B cell (primary cell): ENCODE measurements around the gene MRPS12. TPM values are rescaled to one million over a fixed set of nuclear protein-coding genes. Genes with fewer than 3 reads are reported as not detected.

ENCODE experiments used
- ATAC-seq: fragments of 200-7000 bp; cut with Tn5 transposase; one replicate; pipeline ENCODE4 v1.10.0; 2021; ENCODE audit warnings: low read depth, mild to moderate bottlenecking, moderate number of reproducible peaks, moderate library complexity
- CTCF ChIA-PET: fragments of 350-600 bp; sonication (Branson Sonifier 250); formaldehyde crosslinking; loops from one replicate; lab custom pipeline; 2021; ENCODE audit warnings: antibody characterized with exemption, inconsistent platforms; lab: Charles Lee
- POLR2A ChIA-PET: fragments of 350-600 bp; sonication (Branson Sonifier 250); formaldehyde crosslinking; loops from one replicate; lab custom pipeline; 2021; ENCODE audit warnings: antibody characterized with exemption; lab: Charles Lee
- DNase-seq: peaks from one replicate; pipeline ENCODE4 v3.0.0; 2013
- H2AFZ ChIP-seq: 2 replicates; pipeline ENCODE4 v1.6.1; 2012; ENCODE audit warnings: mild to moderate bottlenecking, low read depth, low read length; ENCODE audit not compliant: insufficient read depth, poor library complexity, severe bottlenecking
- H3K27ac ChIP-seq, 2 donors: 1 replicate in 1 of 2; 2 replicates in 1 of 2; pipeline ENCODE4 v1.5.1; 2012 to 2013; ENCODE audit warnings: low read length in 2 of 2, mild to moderate bottlenecking in 2 of 2, moderate library complexity in 1 of 2
- H3K27me3 ChIP-seq, 4 experiments: fragments of 200-600 bp in 1 of 4; sonication (generic) in 1 of 4; replicated peaks in 1 of 4; 1 replicate in 2 of 4; 2 replicates in 2 of 4; pipeline versions ENCODE4 v1.6.1 to v1.7.0; 2013 to 2016; ENCODE audit warnings: low read length in 3 of 4, mild to moderate bottlenecking in 2 of 4, mixed read lengths in 1 of 4, moderate library complexity in 1 of 4; ENCODE audit not compliant: insufficient read depth in 4 of 4, control insufficient read depth in 3 of 4; ENCODE audit errors: control extremely low read depth in 1 of 4
- H3K36me3 ChIP-seq, 2 experiments: replicated peaks in 1 of 2; 1 replicate in 1 of 2; 2 replicates in 1 of 2; pipeline versions ENCODE4 v1.6.1 to v1.7.1; 2013; ENCODE audit warnings: low read length in 1 of 2; ENCODE audit not compliant: insufficient read depth in 2 of 2, control insufficient read depth in 1 of 2; ENCODE audit errors: control extremely low read depth in 1 of 2, extremely low read depth in 1 of 2
- H3K4me1 ChIP-seq, 2 donors: fragments of 200-600 bp in 1 of 2; sonication (generic) in 1 of 2; 1 replicate in 1 of 2; 2 replicates in 1 of 2; pipeline versions ENCODE4 v1.5.1 to v1.6.1; 2013 to 2017; ENCODE audit warnings: low read length in 2 of 2; ENCODE audit not compliant: control insufficient read depth in 2 of 2, insufficient read depth in 2 of 2
- H3K4me2 ChIP-seq: replicated peaks from 2 replicates; pipeline ENCODE3; 2012; ENCODE audit warnings: mild to moderate bottlenecking, low read depth, low read length; ENCODE audit not compliant: poor library complexity, severe bottlenecking
- H3K4me3 ChIP-seq, 5 experiments: fragments of 200-600 bp in 1 of 5; sonication (generic) in 1 of 5; 1 replicate in 3 of 5; 2 replicates in 2 of 5; pipeline versions ENCODE4 v1.5.1 to v1.7.0; 2011 to 2016; ENCODE audit warnings: low read length in 4 of 5, mild to moderate bottlenecking in 4 of 5, low read depth in 2 of 5, control low read depth in 1 of 5, moderate library complexity in 1 of 5; ENCODE audit not compliant: insufficient read depth in 1 of 5; ENCODE audit errors: control extremely low read depth in 1 of 5, extremely low read depth in 1 of 5
- H3K79me2 ChIP-seq: fragments of 200-600 bp; sonication (generic); one replicate; pipeline ENCODE4 v1.6.0; 2016; ENCODE audit warnings: low read length; ENCODE audit not compliant: control insufficient read depth, insufficient read depth
- H3K9ac ChIP-seq: fragments of 200-600 bp; sonication (generic); 2 replicates; pipeline ENCODE4 v1.6.1; 2017; ENCODE audit warnings: mild to moderate bottlenecking, low read length, moderate library complexity
- H3K9me3 ChIP-seq, 3 donors: one replicate each; pipeline versions ENCODE4 v1.6.1 to v1.7.1; 2013; ENCODE audit warnings: low read length in 2 of 3; ENCODE audit not compliant: control insufficient read depth in 2 of 3, insufficient read depth in 1 of 3; ENCODE audit errors: control extremely low read depth in 1 of 3
- H4K20me1 ChIP-seq: 2 replicates; pipeline ENCODE4 v1.6.0; 2012; ENCODE audit warnings: mild to moderate bottlenecking, low read length; ENCODE audit not compliant: insufficient read depth, control insufficient read depth, poor library complexity, severe bottlenecking
- H3K27ac Mint-ChIP-seq: one replicate; pipeline ENCODE4 v1.8.0; 2021; ENCODE audit warnings: mixed read lengths
- H3K27me3 Mint-ChIP-seq: one replicate; pipeline ENCODE4 v1.8.0; 2021; ENCODE audit warnings: mixed read lengths
- H3K4me1 Mint-ChIP-seq: one replicate; pipeline ENCODE4 v1.8.0; 2021; ENCODE audit warnings: mixed read lengths
- H3K4me3 Mint-ChIP-seq: one replicate; pipeline ENCODE4 v1.8.0; 2021; ENCODE audit warnings: mixed read lengths
- H3K9me3 Mint-ChIP-seq: one replicate; pipeline ENCODE4 v1.8.0; 2022; ENCODE audit warnings: mixed read lengths; ENCODE audit not compliant: insufficient read depth
- EZH2 ChIP-seq: IDR thresholded peaks from 2 replicates; pipeline ENCODE4 v1.6.1; 2012; ENCODE audit warnings: borderline replicate concordance, low read depth, mild to moderate bottlenecking, moderate library complexity, low read length; ENCODE audit not compliant: insufficient read depth, poor library complexity, severe bottlenecking
- WGBS: methylation state at CpG from one replicate; pipeline ENCODE4 v1.1.5; 2013; ENCODE audit warnings: missing lambda C conversion rate; ENCODE audit not compliant: insufficient coverage; 5-methylcytosine and 5-hydroxymethylcytosine counted together
- intact Hi-C: fragments of 100-400 bp; cut with micrococcal nuclease; formaldehyde crosslinking; loops from one replicate; pipeline ENCODE4 v1.10.0; 2022
- polyA plus RNA-seq: library from polyadenylated mRNA; depleted of rRNA; stranded (reverse); fragments of >200 nt; gene quantifications from 2 replicates; pipeline ENCODE4 v1.2.3, GENCODE V29; 2012
- total RNA-seq, 2 donors: library from RNA; stranded (reverse); fragments of 120-200 nt in 1 of 2; gene quantifications; 1 replicate in 1 of 2; 2 replicates in 1 of 2; pipeline versions ENCODE4 v1.2.3 to v1.2.4, GENCODE V29; 2013 to 2022
- TF ChIP-seq, protein P1 (sequence below): fragments of 200-600 bp; IDR thresholded peaks from one replicate; pipeline ENCODE4 v1.8.0; 2022; ENCODE audit warnings: antibody characterized with exemption, mild to moderate bottlenecking

The MRPS12 gene
- total and polyA plus RNA-seq, 2 donors (not counting 1 experiment from before 2014, with no cell fraction given) = 27.0 to 30.3 TPM

GRCh38 chr19:38891771-38892170 lies 39.0 kb upstream of the MRPS12 start:
- no peak overlapping the region for H3K4me2 ChIP-seq
- no peak overlapping the region for H2AFZ ChIP-seq
- no peak overlapping the region for H3K27ac Mint-ChIP-seq
- ChIA-PET CTCF (interaction anchor here (0.6 to 0.7 kb wide), 2 partner anchors 25 to 476 kb away, joined by 3 to 4 read pairs; no protein-coding TSS in a partner anchor), POLR2A (no interaction called here)
- H3K9me3 ChIP-seq = no peaks in the 10 kb centered on the region
- no peaks in the 10 kb centered on the region for H4K20me1 ChIP-seq
- DNase-seq (no peak), ATAC-seq (no peak)
- H3K4me3 ChIP-seq = no peak overlapping the region
- H3K27ac ChIP-seq = no peak overlapping the region
- no peak for TF ChIP-seq EZH2
- TF ChIP-seq, protein P1, sequence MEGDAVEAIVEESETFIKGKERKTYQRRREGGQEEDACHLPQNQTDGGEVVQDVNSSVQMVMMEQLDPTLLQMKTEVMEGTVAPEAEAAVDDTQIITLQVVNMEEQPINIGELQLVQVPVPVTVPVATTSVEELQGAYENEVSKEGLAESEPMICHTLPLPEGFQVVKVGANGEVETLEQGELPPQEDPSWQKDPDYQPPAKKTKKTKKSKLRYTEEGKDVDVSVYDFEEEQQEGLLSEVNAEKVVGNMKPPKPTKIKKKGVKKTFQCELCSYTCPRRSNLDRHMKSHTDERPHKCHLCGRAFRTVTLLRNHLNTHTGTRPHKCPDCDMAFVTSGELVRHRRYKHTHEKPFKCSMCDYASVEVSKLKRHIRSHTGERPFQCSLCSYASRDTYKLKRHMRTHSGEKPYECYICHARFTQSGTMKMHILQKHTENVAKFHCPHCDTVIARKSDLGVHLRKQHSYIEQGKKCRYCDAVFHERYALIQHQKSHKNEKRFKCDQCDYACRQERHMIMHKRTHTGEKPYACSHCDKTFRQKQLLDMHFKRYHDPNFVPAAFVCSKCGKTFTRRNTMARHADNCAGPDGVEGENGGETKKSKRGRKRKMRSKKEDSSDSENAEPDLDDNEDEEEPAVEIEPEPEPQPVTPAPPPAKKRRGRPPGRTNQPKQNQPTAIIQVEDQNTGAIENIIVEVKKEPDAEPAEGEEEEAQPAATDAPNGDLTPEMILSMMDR = no peak
- whole genome bisulfite sequencing = 98% methylated on average over 6 of the region's 6 CpGs
- H3K79me2 ChIP-seq = peaks cover 44% of the 10 kb centered on the region
- no peaks in the 10 kb centered on the region for H3K9me3 Mint-ChIP-seq
- H3K27me3 Mint-ChIP-seq = no peaks in the 10 kb centered on the region
- H3K4me1 ChIP-seq = peaks cover 3 to 11% of the 10 kb centered on the region in 2 donors
- H3K9ac ChIP-seq = no peak overlapping the region
- H3K4me3 Mint-ChIP-seq = no peak overlapping the region
- no peaks in the 10 kb centered on the region for H3K27me3 ChIP-seq
- H3K36me3 ChIP-seq = peaks cover 0 to 23% of the 10 kb centered on the region in 2 experiments
- H3K4me1 Mint-ChIP-seq = peaks cover 4% of the 10 kb centered on the region
- intact Hi-C loops = no loop called here

DNA sequence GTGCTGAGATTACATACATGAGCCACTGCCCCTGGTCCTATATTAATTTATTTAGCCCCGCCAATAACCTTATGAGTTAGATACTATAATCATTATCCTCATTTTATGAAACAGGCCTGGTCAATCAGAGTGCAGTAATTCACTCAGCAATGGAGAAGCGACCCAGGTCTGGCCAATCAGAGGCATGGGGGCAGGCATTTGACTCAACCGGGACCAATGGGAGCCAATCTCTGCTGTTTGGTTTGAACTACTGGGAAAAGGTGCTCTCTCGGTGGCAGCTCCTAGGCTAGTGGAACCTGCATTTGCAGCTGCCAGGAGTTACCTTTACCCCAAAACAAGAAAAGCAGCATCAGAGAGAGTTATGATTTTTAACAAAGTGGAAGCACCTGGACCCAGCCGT lies 37.9 kb upstream of the MRPS12 start:
- ATAC-seq (no peak), DNase-seq (no peak)
- H3K9me3 ChIP-seq = no peaks in the 10 kb centered on the region
- TF ChIP-seq, protein P1 = no peak
- no peak for TF ChIP-seq EZH2
- Mint-ChIP-seq H3K4me3 (no peak overlapping the region), H3K4me1 (peaks cover 5% of the 10 kb centered on the region), H3K27me3 (no peaks in the 10 kb centered on the region), H3K9me3 (no peaks in the 10 kb centered on the region), H3K27ac (no peak overlapping the region)
- intact Hi-C loops = no loop called here
- no peaks in the 10 kb centered on the region for H3K27me3 ChIP-seq
- H4K20me1 ChIP-seq = no peaks in the 10 kb centered on the region
- H3K4me2 ChIP-seq = no peak overlapping the region
- H3K27ac ChIP-seq = no peak overlapping the region
- H3K36me3 ChIP-seq = peaks cover 0 to 23% of the 10 kb centered on the region in 2 experiments
- H2AFZ ChIP-seq = no peak overlapping the region
- 100% methylated on average over 2 of the region's 5 CpGs for WGBS
- peaks cover 49% of the 10 kb centered on the region for H3K79me2 ChIP-seq
- ChIA-PET CTCF (interaction anchor here (1.0 kb wide), 1 partner anchor 107 kb away, joined by 4 read pairs; no protein-coding TSS in a partner anchor), POLR2A (no interaction called here)
- peaks cover under 1 to 5% of the 10 kb centered on the region in 2 donors for H3K4me1 ChIP-seq
- no peak overlapping the region for H3K4me3 ChIP-seq
- H3K9ac ChIP-seq = no peak overlapping the region
